AG08395 (cell line): ENCODE data around the gene IL17RD.

Source experiments
- DNase-seq: peaks from one replicate; pipeline ENCODE4 v3.0.0; 2012; ENCODE audit warnings: mixed read lengths, low spot score

The IL17RD gene

DNA sequence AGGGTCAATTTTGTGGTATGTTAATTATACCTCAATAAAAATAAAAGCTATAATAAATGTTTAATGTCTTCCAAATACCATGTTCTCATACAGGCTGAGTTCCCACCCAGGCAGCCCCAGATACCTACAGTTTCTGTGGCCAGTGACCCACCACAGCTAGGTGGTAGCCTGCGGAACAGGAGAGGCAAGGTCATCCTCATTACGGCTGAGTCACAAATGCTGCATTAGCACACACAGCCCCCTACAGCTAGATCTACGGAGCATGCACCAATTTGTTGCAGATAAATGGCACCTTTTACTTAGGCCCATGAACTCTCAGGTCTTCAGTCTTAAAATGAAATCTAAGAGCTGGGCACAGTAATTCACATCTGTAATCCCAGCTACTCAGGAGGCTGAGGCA is 99.6 kb downstream of the IL17RD start:
- DNase-seq = no peak

- no peak for DNase-seq
Observed at GRCh38 chr3:57064572-57064971, 100.6 kb downstream of the IL17RD start.

GRCh38 chr3:57064001-57064400 is 101.2 kb downstream of the IL17RD start:
- no peak for DNase-seq

- DNase-seq = no peak
Observed at GRCh38 chr3:57063032-57063431, 102.1 kb downstream of the IL17RD start.

DNA sequence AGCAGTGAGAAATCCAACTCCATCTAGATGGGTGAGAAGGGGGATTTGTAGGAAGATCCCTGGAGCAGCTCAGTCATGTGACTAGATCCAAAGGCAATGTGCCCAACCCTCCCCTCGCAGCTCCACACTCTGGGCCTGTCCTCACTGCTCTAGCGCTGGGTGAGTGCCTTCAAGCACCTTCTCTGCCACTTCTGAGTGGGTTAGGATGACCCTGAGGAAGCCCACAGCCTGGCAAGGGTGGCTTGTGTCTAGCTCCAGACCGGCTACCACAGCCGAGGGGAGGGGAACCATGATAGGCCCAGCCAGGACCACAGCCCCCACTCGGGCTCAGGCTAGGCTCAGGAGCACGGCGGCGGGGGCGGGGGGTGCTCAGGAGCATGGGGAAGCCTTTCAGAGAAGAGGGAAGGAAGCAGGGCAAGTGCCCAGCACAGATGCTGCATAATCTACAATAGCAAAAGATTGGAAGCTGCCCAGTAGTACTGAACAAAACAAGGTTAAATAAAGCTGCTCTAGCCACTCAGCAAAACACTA is 103.0 kb downstream of the IL17RD start:
- no peak for DNase-seq

GRCh38 chr3:57061556-57061955 is 103.6 kb downstream of the IL17RD start:
- no peak for DNase-seq

GRCh38 chr3:57060089-57060821 is 104.9 kb downstream of the IL17RD start, which contains the start of gene SPATA12:
Gene SPATA12, plus strand, starts transcription at chr3:57060664. Its CDS starts 13,031 bp downstream, at chr3:57073695.
- peak; percentile 97 for DNase-seq

- no peak for DNase-seq
Observed at GRCh38 chr3:57059411-57059810, 105.7 kb downstream of the IL17RD start.

DNA sequence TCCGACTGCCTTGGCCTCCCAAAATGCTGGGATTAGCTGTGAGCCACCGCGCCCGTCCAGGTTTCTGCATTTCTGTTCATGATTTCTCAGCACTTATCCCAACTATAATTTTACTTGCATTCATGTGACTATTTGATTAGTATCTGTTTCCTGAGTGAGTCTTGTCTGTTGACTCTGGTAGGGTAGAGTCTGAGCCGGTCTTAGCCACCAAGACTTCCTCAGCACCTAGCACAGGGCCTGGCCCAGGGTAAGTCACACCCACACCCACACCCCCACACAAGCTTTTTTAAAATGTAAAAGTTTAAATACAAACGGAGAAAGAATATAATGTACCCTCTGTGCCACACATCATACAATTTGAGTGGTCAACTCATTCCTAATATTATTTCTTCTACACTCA is 107.8 kb downstream of the IL17RD start:
- no peak for DNase-seq

DNA sequence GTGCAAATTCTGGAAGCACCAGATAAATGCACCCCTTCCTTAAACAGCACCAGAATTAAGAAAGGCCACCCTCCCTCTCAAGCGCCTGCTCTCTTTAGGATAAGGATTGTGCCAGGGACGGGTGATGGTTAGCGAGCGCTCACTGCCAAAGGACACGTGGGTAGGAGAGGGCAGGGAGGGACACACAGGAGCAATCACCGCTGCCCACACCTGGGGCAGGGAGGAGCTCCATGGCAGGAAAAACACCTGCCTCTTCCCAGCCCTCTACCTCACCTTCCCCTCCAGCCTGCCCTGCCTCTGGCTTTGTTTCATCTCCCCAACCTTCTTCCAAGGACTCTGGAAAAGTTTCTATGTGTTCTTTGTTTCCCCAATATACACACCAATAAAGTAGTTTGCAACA is 112.0 kb downstream of the IL17RD start:
- no peak for DNase-seq

DNA sequence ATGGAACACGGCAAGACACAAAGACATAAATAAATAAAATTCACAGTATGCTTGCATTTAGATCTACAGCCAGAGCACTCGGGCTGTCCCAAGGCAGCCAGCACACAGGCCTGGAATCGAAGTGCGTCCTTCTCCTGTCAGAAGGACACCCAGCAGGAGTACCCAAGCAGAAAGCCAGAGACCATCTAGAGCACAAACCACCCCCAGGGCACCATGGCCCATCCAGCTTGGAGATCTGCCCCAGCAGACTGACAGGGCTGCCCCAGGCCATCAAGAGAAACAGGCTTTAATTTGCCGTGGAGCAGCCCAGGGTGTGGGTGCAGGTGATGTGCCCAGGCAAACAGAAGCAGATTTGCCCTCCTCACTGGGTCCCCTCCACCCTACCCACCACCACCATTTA is 112.5 kb downstream of the IL17RD start:
- DNase-seq = no peak

DNA sequence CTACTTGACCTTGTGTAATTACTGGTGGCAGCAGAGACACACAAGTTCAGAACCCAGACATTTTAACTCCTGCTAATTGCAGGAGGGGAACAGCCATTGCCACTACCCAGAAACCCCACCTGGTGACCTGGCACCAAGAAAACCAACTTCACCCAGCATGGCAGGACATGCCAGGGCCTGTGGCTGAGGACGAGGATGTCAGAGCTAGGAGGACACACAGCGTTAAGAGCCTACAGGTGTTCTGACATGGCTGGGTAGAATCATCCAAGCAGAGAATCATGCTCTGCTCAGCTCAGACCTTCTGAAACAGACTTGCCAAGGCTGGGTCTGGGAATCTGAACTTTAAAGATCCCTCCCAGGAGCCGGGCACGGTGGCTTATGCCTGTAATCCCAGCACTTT is 116.4 kb downstream of the IL17RD start:
- no peak for DNase-seq

GRCh38 chr3:57048052-57048671 is 117.0 kb downstream of the IL17RD start:
- peak; percentile 84 for DNase-seq

GRCh38 chr3:57046101-57046765 is 118.9 kb downstream of the IL17RD start:
- no peak for DNase-seq

- no peak for DNase-seq
Observed at GRCh38 chr3:57043518-57043917, 121.6 kb downstream of the IL17RD start.

- DNase-seq = no peak
Observed at GRCh38 chr3:57041674-57042073, 123.5 kb downstream of the IL17RD start.
